Upper lobe of left lung (tissue), 6 donors: Measurements from ENCODE around the gene L1CAM. TPM values are rescaled to one million over a fixed set of nuclear protein-coding genes. Genes with fewer than 3 reads are reported as not detected.

Source experiments
- ATAC-seq, 2 donors: fragments of 200-7000 bp; cut with Tn5 transposase; one replicate each; pipeline ENCODE4 v1.9.1; 2022; ENCODE audit warnings: mild to moderate bottlenecking in 2 of 2, moderate library complexity in 2 of 2; ENCODE audit not compliant: low FRiP score in 2 of 2
- DNase-seq, 2 donors: peaks; one replicate each; pipeline ENCODE4 v3.0.0-alpha.2; 2019 to 2020
- H3K27ac ChIP-seq, 4 donors: fragments of 200-600 bp; sonication (generic); one replicate each; pipeline ENCODE4 v1.5.1; 2016 to 2019
- H3K27me3 ChIP-seq, 4 donors: fragments of 200-600 bp; sonication (generic); one replicate each; pipeline ENCODE4 v1.5.1; 2017 to 2019
- H3K36me3 ChIP-seq, 4 donors: fragments of 200-600 bp; sonication (generic); one replicate each; pipeline ENCODE4 v1.5.1; 2016 to 2019
- H3K4me1 ChIP-seq, 4 donors: fragments of 200-600 bp; sonication (generic); one replicate each; pipeline ENCODE4 v1.5.1; 2018 to 2019
- H3K4me3 ChIP-seq, 4 donors: fragments of 200-600 bp; sonication (generic); one replicate each; pipeline ENCODE4 v1.5.1; 2017 to 2019; ENCODE audit warnings: mild to moderate bottlenecking in 2 of 4, moderate library complexity in 1 of 4
- H3K9me3 ChIP-seq, 4 donors: fragments of 200-600 bp; sonication (generic); one replicate each; pipeline ENCODE4 v1.5.1; 2018 to 2019
- CTCF ChIP-seq, 6 experiments: fragments of 450-650 bp in 4 of 6; fragments of 200-600 bp in 2 of 6; sonication (generic) in 2 of 6; IDR thresholded peaks; one replicate each; pipeline ENCODE4 v1.5.1; 2016 to 2019; ENCODE audit warnings: antibody characterized with exemption in 6 of 6
- EP300 ChIP-seq, 4 donors: sonication (generic); formaldehyde crosslinking; IDR thresholded peaks; one replicate each; pipeline ENCODE4 v1.5.1; 2017; ENCODE audit warnings: antibody characterized with exemption in 4 of 4, control low read depth in 2 of 4
- POLR2A ChIP-seq, 4 donors: fragments of 450-650 bp; IDR thresholded peaks; one replicate each; pipeline ENCODE4 v1.5.1; 2016 to 2017; ENCODE audit warnings: antibody characterized with exemption in 4 of 4, mild to moderate bottlenecking in 2 of 4
- POLR2AphosphoS5 ChIP-seq, 2 donors: sonication (generic); formaldehyde crosslinking; IDR thresholded peaks; one replicate each; pipeline ENCODE4 v1.5.1; 2017; ENCODE audit warnings: antibody characterized with exemption in 2 of 2
- WGBS, 2 donors: methylation state at CpG; one replicate each; pipeline ENCODE4 v1.1.5; 2017 to 2018; 5-methylcytosine and 5-hydroxymethylcytosine counted together
- total RNA-seq, 6 donors: library from RNA; depleted of rRNA in 4 of 6; stranded (reverse); fragments of >200 nt in 4 of 6; gene quantifications; one replicate each; pipeline versions ENCODE4 v1.1.0 to v1.2.1, GENCODE V29; 2016 to 2021
- donor health status: DM: no; HTN: no; CAD: no; lungs with moderate emphysema.
- donor health status: DM: no; HTN: yes; CAD: no; lungs with severe emphysema.

The L1CAM gene
- total RNA-seq, 6 donors from 2014 or later: 0.52 to 10.0 (median 1.1) TPM; not detected in 1

GRCh38 chrX:153874366-153875125 lies 11.4 kb downstream of the L1CAM start:
- TF ChIP-seq EP300 (IDR thresholded peaks at IDR 0.05) (no peak), POLR2A (IDR thresholded peaks at IDR 0.05) (no peak), POLR2AphosphoS5 (IDR thresholded peaks at IDR 0.05) (no peak), CTCF (IDR thresholded peaks at IDR 0.05) (no peak)
- 82 to 93% methylated on average over 7 to 13 of the region's 13 CpGs for WGBS, 2 donors
- Histone ChIP-seq H3K27ac (no peak overlapping the region), H3K4me1 (no peaks in the 10 kb centered on the region), H3K4me3 (no peak overlapping the region), H3K9me3 (no peaks in the 10 kb centered on the region), H3K27me3 (peaks cover 0 to 24% (median 0%) of the 10 kb centered on the region in 4 donors), H3K36me3 (no peaks in the 10 kb centered on the region)
- no peak for DNase-seq
- no peak for ATAC-seq

DNA sequence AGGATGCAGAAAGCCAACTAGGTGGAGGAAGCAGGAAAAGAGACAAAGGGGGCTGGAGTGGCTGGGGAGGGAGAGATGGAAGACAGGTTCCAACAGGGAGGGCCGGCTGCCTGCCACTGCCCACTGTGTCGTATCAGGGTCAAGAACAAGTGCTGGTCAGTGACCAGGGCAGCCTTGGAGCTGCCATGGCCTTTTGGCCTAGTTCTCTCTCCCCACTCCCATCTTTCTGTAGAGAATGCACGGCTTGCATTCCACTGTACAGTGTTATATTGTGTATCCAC lies 11.9 kb downstream of the L1CAM start:
- peaks cover 0 to 19% (median 0%) of the 10 kb centered on the region in 4 donors for H3K27me3 ChIP-seq
- no peak for ATAC-seq

GRCh38 chrX:153873282-153874084 lies 12.5 kb downstream of the L1CAM start:
- Histone ChIP-seq H3K27ac (no peak overlapping the region), H3K36me3 (no peaks in the 10 kb centered on the region), H3K9me3 (no peaks in the 10 kb centered on the region), H3K4me3 (no peak overlapping the region), H3K27me3 (peaks cover 0 to 16% (median 0%) of the 10 kb centered on the region in 4 donors), H3K4me1 (no peaks in the 10 kb centered on the region)
- DNase-seq: no peak
- no peak for ATAC-seq
- TF ChIP-seq CTCF (IDR thresholded peaks at IDR 0.05) (no peak), EP300 (IDR thresholded peaks at IDR 0.05) (no peak), POLR2AphosphoS5 (IDR thresholded peaks at IDR 0.05) (no peak), POLR2A (IDR thresholded peaks at IDR 0.05) (no peak)
- WGBS, 2 donors: 38% methylated on average over 6 of the region's 7 CpGs; no CpG with 5 or more reads in 1 of the 2 donors

More for the DNA sequence above, 11.9 kb downstream of the L1CAM start:
- TF ChIP-seq CTCF (IDR thresholded peaks at IDR 0.05): no peak
- TF ChIP-seq POLR2AphosphoS5 (IDR thresholded peaks at IDR 0.05): no peak
- no peak for TF ChIP-seq POLR2A (IDR thresholded peaks at IDR 0.05)
- TF ChIP-seq EP300 (IDR thresholded peaks at IDR 0.05): no peak
- Histone ChIP-seq H3K4me1 (no peaks in the 10 kb centered on the region), H3K4me3 (no peak overlapping the region), H3K27ac (no peak overlapping the region), H3K9me3 (no peaks in the 10 kb centered on the region), H3K36me3 (no peaks in the 10 kb centered on the region)
- no peak for DNase-seq
- WGBS, 2 donors: 57 to 68% methylated on average over 1 to 3 of the region's 3 CpGs

- ATAC-seq (no peak), DNase-seq (no peak)
- H3K27ac ChIP-seq: no peak overlapping the region
- H3K4me1 ChIP-seq: no peaks in the 10 kb centered on the region
- H3K9me3 ChIP-seq: no peaks in the 10 kb centered on the region
- 65 to 77% methylated on average over 7 to 29 of the region's 29 CpGs for WGBS, 2 donors
- no peaks in the 10 kb centered on the region for H3K36me3 ChIP-seq
- no peak overlapping the region for H3K4me3 ChIP-seq
- no peak for TF ChIP-seq POLR2A (IDR thresholded peaks at IDR 0.05)
- TF ChIP-seq POLR2AphosphoS5 (IDR thresholded peaks at IDR 0.05): no peak
- TF ChIP-seq EP300 (IDR thresholded peaks at IDR 0.05): no peak
- TF ChIP-seq CTCF (IDR thresholded peaks at IDR 0.05): no peak
- peaks cover 0 to 7% (median 0%) of the 10 kb centered on the region in 4 donors for H3K27me3 ChIP-seq
Measured at GRCh38 chrX:153871946-153872878, 13.8 kb downstream of the L1CAM start.
